Activated CD8-positive, alpha-beta memory T cell treated with anti-CD3 and anti-CD28 coated beads, Interleukin-2, amount 50 U/mL, for 1 hour (primary cell): Measurements from ENCODE around the gene FRAS1.
"Not testable (repeated sequence)": the region's sequence is repeated elsewhere in the genome, so short reads cannot be mapped to it uniquely, and the experiment has no call there.

Experiments
- DNase-seq: peaks from one replicate; pipeline ENCODE4 v3.0.0-alpha.2; 2020; ENCODE audit errors: extremely low read depth

Gene FRAS1

DNA sequence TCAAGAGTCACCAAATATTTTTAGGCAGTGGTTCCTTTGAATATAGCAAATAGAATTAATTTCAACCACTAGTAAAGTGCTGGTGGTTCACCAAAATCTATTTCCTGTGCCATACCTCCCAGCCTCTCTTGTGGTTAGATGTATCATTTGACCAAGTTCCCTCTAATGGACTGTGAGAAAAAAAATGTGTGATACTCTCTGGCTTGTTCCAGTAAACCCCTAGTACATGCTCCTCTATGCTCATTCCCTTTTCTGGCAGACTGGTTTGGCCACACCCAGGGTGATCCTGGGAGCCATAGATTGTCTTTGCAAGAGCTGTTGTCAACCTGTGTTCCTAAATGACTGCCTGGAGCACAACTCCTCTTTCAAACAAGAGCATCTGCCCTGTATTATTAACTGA lies 109.5 kb downstream of the FRAS1 start:
- DNase-seq = no peak

DNA sequence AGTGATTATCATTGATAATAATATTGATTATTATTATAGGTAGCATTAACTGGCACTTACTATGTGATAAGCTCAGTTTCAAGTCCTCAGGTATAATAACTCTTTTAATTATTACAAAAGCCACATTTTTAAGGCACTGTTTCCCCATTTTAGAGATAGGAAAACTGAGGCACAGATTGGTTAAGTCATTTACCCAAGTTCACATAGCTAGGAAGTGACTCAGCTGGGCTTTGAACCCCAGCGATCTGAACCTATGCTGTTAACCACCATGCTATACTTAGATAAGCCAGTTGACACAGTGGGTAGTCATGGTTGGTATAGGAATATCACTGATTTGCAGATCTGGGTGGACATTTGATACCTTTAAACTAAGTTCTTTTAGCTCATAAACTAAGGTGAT lies 110.4 kb downstream of the FRAS1 start:
- no peak for DNase-seq

DNA sequence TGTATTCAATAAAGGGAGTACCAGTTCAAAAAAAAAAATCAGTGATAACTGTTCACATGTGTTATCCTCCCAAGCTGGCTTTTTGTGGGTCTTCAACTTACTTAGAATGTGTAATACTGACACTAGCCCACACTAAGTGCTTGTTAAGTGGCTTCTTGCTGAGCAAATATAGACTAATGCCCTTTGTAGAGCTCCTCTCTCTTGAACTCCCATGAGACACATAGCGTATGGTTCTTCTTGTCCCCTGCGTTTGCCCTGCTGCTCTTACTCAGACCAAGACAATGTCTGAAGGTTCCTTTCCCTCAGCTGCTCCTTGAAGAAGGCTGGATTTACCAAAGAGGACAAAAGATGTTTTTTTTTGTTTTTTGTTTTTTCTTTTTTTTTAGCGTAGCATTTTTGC lies 110.9 kb downstream of the FRAS1 start:
- DNase-seq = no peak

DNA sequence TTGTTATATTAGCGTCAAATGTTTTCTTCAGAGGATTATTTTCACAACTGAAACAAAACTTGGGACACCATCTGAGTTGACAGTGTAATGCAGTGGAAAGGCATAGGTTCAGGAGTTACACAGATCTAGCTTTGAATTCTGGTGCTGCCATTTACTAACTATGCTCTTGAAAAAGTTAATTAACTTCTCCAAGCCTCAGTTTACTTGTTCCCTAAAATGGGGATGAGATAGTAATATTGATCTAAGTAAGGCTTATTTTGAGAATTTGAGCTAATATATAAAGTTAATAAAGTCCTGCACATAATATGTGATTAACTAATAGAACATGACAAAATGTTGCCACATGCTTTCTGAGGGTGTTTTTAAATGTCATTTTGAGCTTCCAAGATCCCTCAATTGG lies 112.6 kb downstream of the FRAS1 start:
- no peak for DNase-seq

DNA sequence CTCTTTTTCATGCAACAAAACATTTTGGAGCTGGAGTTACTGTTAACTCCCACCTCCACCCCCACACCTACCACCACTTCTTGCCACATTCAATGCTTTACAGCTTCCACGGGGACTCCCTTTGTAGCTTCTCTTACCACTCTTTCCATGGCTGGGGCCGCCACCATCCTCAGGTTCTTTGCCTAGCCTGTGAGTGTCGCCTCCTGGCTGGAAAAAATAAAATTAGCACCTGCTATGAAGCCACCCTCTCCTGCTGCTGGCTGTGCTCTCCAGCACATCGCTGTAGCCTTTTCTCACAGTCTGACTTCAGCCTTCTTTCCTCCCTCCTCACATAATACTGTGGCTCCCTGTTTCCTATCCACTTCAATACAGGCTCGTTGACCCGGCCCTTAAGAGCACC lies 114.4 kb downstream of the FRAS1 start:
- DNase-seq = no peak

DNA sequence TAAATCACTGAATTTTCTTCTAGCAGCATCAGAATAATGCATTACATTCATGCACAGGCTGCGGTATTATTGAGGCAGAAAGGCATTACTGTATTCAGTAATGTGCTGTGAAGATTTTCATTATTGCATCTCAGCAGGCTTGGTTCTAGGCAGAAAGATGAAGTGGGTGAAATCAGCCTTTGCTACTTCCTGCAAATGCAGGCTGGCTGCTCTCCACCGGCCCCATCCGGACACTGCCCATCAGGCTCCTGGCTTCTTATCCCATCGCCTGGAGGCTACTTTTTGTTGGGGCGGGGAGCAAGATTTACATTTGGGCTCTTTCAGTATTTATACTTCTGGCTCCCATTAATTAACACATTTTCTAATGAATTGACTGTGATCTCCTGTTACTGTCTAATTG lies 117.8 kb downstream of the FRAS1 start:
- no peak for DNase-seq

DNA sequence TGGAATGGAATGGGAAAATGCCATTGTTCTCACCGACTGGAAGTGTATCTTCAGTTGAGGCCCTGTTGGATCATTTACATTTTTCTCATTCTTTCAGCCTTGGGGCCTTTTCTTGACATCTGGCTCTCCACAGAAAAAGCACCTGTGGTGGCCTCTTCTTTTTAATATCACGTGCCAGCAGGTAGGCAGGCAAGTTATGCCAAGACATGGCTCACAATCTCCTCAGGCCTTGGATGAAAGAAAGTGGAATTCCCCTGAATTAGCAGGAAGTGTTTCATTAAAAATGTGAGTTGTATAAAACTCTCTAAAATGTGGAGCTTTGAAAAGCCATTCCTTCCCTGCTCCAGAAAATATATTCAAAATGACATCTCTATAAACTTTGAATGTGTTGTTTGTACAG lies 122.1 kb downstream of the FRAS1 start:
- no peak for DNase-seq

DNA sequence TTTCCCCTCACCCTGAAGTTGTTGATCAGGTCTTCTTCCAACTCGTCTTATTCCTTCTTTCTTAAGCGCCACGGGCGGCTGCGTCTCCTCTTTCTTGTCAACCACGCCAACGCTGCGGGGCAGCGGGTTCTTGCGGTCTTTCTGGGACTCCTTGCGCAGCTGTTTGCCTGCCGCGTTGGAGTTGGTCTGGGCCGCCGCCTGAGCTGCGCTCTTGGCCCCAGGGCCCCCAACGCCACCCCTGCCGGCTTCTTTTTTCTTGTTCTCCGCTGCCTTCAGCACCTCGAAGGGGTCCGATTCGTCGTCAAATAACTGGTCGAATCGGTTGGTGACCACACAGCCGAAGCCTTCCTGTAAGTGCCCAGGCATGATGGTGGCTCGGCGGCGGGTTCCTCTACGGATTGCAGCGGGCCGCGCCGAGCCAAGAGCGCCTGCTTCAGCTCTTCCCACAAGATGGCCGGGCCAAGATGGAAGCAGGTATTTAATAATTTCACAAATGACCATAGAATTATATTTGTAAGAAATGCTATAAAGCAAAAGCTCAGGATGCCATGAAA lies 124.6 kb downstream of the FRAS1 start:
- not testable (repeated sequence) for DNase-seq

DNA sequence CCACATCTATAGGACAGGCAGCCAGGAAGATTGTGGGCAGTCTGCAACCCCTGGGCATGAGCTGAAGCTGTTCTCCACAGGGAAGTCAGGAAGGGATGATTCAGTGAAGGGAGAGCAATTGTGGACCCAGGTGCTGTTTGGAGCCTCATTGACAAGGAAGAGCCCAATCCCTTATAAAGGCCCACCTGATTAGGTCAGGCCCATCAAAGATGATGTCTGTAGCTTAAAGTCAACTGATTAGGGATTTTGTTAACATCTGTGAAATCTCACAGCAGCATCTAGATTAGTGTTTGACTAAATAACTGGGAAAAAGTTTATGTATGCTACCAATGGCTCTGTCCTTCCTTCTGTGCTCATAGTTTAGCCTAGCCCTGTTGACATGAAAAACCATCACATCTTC lies 127.5 kb downstream of the FRAS1 start:
- no peak for DNase-seq

DNA sequence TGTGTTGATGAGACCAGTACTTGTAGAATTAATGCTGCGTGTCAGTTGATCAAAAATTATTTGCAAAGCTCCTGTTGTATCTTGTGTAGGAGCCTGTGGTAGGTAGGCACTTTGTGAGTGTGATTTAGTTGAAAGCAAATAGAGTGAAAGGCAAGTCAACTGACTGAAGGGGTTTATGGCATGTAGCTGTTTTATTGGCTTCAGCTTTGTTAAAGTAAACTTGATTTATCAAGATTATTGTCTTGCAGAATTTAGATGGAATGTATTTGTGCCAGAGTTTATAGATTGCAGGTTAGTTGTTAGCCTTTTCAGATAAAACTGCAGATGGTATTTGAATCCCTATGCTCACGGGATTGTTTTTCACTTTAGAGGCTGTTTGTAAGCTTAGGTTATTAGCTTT lies 128.0 kb downstream of the FRAS1 start:
- DNase-seq = no peak

DNA sequence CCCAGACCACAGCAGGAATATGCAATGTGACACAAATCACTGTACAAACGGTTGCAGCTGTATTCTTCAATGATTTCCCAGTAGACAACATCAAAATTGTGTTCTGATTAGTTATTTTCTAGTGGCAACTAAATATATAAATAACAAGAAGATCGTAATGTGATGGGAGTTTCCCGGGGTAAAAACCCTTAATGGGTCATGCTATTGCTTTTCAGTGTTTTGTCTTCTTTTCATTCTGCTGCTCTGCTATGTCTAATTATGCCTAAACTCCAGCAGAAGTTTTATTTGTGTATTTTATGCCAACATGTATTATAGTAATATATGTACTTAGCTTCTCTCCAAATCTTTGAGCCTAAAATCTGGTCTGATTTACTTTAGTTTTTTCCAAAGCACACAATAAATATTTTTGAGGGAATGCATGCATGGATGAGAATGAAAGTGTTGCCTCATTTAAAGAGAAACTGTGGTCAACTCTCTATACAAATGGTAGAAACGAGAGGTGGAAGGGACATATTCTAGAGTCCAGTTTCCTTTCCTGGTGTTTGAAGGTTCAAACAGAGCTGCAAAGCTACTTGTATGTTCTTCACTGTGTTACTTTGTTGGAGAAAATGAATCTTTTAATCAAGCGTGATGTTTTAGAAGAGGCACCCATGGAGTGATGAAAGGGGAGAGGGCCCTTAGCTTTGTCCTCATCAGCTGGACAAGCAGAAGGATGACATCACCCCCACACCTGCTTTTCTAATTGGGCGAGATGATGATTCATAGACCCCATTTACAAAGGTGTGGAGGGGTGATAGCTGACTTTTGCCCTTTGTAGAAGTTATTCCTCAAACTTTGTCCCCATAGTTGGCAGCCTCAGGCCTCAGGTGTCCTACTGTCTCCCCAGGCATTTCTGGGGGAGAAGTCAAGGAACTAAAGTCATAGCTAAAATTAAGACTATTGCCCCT lies 129.7 kb downstream of the FRAS1 start:
- DNase-seq = no peak

DNA sequence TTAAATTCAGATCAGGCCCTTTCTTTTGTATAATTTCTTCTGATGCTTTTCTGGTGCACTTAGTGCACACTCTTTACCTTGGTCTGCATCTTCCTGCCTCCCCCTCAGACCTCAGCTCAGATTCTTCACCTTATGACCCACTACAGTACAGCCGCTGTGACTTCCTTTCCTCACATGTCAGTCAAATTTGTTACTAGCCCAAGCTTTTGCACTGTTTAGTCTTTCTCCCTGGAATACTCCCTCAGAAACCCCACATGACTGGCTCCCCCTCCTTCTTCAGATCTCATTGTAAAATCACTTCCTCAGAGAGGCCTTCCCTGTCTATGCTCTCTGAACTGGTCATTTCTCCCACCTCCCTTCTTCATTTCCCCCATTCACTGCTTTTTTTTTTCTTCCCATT lies 132.9 kb downstream of the FRAS1 start:
- no peak for DNase-seq

DNA sequence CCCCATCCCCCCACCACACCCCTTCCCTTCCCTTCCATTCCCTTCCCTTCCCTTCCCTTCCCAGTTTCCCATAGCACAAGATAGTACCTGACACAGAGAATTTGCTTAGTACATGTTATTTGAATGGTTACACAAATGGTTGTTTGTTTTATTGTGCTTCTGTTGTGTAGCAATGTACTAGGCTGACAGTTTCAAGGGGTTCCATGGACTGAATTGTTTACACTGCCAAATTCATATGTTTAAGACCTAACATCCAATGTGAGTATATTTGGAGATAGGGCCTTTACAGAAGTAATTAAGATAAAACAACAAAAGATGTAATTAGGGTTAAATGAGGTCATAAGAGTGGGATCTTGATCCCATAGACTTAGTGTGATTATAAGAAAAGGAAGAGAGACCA lies 133.5 kb downstream of the FRAS1 start:
- no peak for DNase-seq

DNA sequence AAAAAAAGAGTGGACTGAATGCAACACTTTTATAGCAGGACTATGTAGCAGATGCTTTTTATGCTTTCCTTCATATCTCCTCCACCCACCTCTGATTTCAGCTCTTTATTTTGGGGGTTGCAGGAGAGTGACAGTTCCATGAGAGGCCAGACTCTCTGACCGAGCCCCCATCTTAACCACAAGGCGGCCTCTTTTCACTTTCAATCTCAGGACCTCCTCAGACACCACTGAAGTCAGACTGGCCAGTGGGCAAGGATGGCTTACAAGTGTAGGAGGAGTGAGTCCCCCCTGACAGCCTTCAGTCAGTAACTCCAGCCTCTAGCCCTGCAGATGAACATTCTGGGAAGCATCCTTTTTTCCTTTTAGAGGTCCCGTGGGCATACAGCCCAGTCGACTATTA lies 140.8 kb downstream of the FRAS1 start:
- no peak for DNase-seq

DNA sequence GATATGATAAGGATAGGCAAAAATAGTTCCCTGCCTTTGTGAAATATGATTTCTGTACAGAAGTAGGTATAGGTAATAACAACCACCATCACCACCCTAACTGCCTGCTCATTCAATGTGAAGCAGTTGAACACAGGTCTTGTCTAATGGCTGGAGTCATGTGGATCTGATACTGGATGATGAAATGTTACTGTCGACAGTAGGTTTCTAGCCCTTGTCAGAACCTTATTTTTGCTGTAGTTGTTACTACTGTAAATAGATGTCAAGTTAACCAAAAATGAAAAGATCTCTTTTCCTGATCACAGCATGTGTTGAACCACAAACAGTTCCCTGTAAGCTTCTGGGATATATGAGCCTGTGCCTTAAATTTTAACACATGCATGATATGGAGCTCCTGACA lies 142.9 kb downstream of the FRAS1 start:
- DNase-seq = no peak

DNA sequence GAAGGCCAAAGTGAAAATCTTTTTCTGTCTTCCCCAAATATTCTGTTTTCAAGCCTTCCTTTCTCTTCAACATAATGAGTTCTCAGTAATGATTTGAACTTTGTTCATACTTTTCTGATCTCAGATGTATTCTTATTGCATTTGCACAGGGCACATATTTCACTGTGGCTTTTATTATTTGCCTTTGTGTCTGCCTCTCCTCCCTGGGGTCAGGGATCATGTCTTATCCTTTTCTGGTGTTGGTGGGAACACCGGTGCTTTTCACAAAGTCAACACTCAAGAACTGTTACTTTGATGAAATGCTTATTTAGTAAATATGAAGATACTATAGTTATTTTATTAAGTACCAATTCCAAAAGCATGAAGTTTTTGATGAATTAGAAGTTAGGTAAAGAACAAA lies 143.8 kb downstream of the FRAS1 start:
- DNase-seq = no peak

DNA sequence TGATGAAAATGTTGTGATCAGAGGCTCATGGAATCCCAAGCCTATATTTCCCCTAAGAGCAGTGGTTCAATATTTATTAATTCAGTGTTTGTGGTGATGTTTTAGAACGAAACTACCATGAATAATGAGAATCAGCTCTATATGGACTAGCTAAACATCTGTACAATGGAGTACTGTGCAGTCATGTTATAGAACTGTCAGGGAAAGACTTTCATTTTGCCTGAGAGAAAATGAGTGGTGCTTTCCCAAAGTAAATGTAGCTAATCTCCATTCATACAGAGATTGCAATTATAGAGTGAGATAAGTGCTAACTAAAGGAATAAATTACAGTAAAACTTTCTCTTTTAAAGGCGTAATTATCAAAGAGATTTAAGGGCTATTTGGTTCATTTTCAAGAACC lies 147.1 kb downstream of the FRAS1 start:
- no peak for DNase-seq

DNA sequence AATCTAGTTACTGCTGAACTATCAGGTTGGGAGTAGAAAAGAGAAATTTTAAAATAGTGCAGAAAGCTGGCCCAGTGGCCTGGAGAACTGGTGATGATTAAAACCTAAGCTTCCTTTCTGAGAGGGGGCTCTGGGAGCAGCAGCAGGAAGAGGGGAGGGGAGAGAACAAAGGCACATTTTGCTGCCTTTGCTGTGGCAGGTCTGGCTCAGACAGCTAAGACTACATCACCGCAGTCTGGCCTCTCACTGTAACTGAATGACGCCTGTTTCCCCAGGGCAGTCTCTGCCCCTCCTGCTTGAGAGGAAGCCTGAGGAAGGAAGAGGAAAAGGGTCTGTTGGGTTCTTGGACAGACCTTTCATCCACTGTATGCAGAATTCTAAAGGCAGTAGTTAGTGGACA lies 148.5 kb downstream of the FRAS1 start:
- DNase-seq = no peak

DNA sequence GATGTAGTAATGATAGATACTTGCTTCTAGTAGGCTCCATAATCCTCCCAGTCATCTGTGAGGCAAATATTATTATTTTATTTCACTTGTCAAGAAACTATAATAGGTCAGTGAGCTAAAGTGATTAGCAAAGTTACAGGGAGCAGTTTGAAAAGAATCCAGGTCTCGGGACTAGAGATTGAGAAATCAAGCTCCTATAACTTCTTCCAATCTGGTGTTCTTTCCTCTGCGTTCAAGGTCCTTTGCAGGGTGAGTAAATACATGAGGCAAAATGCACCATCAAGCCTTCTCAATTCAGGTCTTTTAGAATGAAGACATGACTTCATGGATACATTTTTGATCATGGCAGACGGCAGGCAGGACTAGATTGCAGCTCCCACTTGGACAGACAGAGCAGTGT lies 150.4 kb downstream of the FRAS1 start:
- no peak for DNase-seq

DNA sequence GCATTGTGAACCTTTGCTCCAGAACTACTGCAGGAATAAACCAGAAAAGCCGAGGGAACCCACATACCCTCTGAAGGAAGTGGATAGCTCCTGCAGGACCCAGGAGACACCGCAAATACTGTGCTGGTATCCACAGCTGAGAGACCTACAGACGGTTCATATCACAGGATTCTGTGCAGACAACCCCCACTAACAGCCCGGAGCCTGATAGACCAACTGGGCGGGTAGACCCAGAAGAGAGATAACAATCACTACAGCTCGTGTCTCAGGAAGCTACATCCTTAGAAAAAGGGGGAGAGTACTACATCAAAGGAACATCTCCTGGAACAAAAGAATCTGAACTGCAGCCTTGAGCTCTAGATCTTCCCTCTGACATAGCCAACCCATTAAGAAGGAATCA lies 150.8 kb downstream of the FRAS1 start:
- no peak for DNase-seq

DNA sequence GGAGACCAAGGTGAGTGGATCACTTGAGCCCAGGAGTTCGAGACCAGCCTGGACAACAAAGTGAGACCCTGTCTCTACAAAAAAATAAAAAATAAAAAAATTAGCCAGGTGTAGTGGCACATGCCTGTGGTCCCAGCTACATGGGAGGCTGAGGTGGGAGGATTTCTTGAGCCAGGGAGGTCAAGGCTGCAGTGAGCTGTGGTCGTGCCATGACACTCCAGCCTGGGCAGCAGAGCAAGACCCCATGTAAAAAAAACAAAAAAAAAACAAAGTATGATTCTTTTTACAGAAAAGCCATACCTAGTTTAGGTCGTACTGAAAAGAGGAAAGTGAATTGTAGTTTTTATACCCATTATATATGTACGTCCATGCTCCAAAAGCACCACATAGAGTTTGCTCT lies 151.8 kb downstream of the FRAS1 start:
- DNase-seq = not testable (repeated sequence)

DNA sequence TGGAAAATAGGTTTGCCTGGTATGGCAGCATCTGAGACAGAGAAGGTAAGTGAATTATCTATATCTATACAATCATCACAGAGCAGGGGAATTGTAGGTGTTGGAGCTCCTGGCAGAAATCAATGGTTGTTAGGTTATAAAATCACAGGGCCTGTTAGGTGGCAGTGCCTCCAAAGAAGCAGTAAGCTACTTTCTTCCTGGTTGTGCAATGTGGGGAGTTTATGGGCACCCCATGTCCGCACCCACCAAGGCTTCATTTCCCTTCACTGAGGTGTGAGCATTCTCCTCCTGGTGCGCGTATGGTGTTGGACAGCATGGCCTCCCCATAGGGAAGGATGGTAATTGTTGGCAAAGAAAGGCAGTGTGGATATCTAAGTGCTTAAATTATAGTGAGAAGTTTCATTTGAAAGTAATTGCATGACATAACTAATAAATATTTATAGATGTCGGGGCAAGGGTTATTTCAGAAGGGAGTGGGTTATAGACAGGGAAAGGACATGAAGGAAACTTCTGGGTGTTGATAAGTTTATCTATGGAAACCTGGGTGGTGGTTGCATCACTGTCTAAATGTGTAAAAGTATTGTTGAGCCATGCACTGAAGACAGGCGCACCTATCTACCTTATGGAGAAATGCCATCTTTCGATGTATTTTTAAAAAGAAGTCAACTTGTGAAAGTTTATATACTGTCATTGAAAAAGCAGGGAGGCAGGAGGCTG lies 153.7 kb downstream of the FRAS1 start:
- no peak for DNase-seq

DNA sequence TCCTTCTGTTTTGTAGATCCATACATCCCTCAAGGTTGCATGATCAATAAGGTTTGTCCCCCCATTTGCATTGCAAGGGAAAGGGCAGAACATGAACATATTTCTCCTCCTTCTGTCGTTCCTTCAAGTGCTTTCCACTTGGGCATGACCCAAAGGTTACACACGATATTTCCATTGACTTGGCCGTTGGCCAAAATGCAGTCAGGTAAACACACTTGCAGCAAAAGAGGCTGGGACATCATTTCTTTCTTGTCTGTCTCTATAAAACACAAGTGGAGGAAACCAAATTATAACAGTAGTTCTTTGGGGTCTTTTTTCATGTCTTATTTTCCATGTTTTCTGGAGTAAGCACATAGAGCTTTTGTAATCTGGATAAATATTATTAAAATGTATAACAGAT lies 156.1 kb downstream of the FRAS1 start:
- no peak for DNase-seq
